ENCODE measurements around the gene OTUB1.

The OTUB1 gene

DNA sequence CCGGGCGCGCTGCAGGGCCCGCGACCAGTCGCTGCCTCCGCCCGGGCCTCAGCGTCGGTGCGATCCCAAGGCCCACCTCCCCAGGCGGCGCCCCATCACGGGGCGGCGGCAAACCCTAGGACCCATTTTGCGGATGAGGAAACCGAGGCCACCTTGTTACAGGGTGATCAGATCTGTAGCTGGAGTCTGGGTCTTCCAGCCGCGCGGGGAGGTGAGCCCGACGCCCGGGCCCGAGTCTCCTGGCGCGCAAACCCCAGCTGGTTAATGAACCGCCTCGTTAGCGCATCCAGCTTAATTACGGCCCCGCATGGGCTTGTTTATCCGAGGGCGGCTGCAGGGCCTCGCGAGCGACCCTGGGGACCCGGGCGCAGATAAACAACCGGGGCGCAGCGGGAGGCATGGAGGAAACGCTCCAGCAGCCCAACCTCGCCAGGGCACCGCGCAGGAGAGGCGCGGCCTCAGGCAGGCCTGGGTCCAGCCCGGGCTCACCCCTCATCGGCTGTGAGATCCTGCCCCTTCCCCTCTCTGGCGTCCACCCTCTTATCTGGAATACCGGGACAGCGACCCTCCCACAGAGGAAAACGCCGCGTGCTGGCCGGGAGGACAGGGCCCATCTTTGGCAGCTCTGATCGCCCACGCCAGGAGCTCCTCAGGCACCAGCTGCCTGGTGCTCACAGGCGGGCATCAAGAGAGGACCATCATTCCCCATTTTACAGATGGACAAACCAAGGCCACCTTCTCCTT is 14.7 kb downstream of the OTUB1 start:
- TF ChIP-seq, protein P1, sequence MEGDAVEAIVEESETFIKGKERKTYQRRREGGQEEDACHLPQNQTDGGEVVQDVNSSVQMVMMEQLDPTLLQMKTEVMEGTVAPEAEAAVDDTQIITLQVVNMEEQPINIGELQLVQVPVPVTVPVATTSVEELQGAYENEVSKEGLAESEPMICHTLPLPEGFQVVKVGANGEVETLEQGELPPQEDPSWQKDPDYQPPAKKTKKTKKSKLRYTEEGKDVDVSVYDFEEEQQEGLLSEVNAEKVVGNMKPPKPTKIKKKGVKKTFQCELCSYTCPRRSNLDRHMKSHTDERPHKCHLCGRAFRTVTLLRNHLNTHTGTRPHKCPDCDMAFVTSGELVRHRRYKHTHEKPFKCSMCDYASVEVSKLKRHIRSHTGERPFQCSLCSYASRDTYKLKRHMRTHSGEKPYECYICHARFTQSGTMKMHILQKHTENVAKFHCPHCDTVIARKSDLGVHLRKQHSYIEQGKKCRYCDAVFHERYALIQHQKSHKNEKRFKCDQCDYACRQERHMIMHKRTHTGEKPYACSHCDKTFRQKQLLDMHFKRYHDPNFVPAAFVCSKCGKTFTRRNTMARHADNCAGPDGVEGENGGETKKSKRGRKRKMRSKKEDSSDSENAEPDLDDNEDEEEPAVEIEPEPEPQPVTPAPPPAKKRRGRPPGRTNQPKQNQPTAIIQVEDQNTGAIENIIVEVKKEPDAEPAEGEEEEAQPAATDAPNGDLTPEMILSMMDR (IDR thresholded peaks at IDR 0.05; ENCODE audit: borderline replicate concordance, insufficient read depth, low read depth, low read length), result no peak
- H3K4me3 ChIP-seq (ENCODE audit: low read depth, low read length), result no peak overlapping the region

DNA sequence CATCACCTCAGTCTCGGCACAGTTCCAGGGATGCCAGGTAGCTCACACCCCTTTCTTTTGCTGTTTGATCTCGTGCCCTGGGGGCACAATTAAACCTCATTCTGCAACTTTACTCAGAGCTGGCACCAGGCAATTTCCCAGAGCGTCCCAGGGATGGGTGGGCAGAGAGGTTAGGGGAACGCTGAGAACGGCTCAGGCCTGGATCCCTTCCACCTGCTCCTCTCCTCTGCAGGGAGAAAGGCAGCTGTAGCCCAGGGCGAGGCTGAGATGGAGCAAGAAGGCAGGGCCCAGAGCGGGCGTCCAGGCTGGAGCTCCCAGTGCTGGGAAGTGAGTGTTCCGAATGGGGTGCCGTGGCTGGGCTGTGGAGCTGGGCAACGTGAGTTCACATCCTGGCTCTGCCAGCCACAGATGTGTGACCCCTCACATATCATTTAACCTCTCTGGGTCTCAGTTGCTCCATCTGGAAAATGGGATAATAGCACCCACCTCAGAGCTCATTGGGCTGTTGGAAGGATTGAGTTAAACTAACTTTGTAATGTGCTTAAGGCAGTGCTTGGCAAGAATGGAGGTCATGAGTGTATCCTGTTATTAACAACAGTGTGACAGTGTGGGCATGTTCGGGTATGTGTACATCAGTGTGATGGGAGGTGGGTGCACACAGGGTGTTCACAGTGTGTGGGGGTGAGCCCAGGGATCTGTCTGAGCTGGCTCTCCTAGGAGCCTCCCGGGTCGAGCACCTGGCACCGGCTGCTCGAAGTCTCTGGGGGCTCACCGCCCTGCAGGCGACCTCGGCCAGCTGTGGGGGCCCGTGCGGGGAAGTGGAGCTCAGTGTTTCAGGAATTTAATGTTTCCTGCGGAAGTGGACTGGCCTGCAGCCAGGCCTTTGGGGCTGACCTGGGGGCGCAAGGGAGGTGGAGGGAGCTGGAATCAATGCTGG is 15.5 kb downstream of the OTUB1 start:
- no peak overlapping the region for H3K4me3 ChIP-seq (ENCODE audit: low read depth, low read length)
- TF ChIP-seq, protein P1 (IDR thresholded peaks at IDR 0.05; ENCODE audit: borderline replicate concordance, insufficient read depth, low read depth, low read length), result no peak

DNA sequence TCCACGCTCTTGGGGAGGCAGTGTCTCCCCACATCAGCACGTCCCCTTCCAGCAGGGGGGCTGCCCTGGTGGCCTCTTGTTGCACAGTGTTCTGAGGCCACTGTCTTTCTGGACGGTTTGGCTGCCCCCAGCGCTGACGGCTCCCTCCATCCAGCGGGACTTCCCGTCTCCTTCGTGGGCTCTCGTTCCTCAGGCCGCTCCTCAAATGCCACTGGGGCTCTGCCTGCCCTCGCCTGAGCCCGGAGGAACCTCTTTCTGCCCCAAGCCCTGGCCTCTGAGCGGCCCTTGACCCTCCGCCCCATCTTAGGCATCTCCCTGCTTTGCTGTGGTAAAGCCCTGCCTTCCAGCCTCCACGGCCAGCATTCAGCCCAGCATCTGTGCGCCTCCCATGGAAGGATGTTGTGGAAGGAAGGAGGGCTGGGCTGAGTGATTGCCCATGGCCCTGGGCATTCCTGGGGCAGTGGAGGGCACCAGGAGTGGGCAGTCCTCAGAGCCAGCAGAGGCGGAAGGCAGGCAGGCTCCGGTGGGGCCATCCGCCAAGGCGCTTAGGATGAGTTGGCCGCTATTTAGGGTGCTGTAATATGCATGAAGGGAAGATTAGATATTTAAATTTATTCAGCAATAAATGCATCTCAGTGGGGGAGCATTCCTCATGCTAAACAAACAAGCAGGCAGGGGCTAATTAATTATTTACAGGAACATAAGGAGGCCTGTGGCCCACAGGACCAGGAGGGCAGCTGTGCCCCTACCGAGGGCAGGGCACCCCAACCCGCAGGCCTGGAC is 17.8 kb downstream of the OTUB1 start:
- TF ChIP-seq, protein P1 (IDR thresholded peaks at IDR 0.05; ENCODE audit: borderline replicate concordance, insufficient read depth, low read depth, low read length), result no peak
- no peak overlapping the region for H3K4me3 ChIP-seq (ENCODE audit: low read depth, low read length)

DNA sequence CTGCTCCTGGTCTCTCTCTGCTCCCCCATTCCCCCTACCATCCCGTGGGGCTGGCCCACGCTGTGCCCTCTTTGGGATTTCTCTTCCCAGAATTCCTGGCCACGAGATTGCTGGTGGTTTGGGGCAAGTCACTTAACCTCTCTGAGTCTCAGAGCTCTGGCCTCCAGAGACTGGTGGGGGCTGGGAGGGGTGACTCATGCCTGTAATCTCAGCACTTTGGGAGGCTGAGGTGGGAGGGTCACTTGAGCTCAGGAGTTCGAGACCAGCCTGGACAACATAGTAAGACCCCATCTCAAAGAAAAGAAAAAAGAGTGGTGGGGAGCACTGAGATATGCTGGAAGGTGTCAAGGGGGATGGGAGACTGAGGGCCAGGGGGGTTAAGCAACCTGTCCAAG is 18.3 kb downstream of the OTUB1 start:
- TF ChIP-seq, protein P1 (IDR thresholded peaks at IDR 0.05; ENCODE audit: borderline replicate concordance, insufficient read depth, low read depth, low read length), result no peak
- H3K4me3 ChIP-seq (ENCODE audit: low read depth, low read length), result no peak overlapping the region

DNA sequence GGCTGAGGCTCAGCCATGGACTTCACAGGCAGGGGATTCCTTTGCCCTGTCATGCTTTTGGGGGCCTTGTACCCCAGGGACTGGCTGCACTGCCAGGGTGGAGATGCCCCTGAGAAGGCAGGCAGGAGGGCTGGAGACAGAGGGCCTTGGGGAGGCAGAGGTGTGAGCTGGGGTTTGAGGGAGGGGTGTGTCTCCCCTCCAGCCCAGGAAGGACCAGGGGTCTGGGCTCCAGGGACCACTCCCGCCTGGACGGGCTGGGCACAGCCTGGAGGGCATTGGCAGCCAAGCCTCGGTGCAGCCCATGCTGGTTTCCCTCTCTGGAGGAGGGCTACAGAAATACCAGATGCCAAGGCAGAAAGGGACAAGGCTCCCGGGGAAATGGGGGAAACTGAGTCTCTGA is 19.5 kb downstream of the OTUB1 start:
- H3K4me3 ChIP-seq (ENCODE audit: low read depth, low read length), result no peak overlapping the region
- TF ChIP-seq, protein P1 (IDR thresholded peaks at IDR 0.05; ENCODE audit: borderline replicate concordance, insufficient read depth, low read depth, low read length), result no peak

DNA sequence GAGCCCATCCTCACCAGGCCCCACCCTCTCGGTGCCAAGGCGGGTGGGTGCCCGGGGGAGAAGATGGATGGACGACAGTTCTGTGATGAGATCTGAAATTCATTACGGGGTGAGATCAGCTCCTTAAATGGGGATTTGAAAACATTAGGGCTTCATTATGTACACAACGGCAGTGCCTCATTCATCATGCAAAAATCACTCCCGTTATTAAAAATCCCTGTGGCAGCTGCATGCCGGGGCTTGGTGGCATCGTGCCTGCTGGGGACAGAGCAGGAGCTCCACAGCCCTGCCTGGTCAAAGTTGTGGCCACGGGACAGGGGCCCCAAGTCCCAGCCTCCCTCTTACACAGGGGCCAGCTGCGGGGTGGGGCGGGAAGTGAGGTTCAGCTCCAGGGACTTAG is 20.2 kb downstream of the OTUB1 start:
- TF ChIP-seq, protein P1 (IDR thresholded peaks at IDR 0.05; ENCODE audit: borderline replicate concordance, insufficient read depth, low read depth, low read length), result no peak
- no peak overlapping the region for H3K4me3 ChIP-seq (ENCODE audit: low read depth, low read length)
